Thymus (tissue), 14 donors: ENCODE data around the gene PSMD8. TPM values are rescaled to one million over a fixed set of nuclear protein-coding genes. Genes with fewer than 3 reads are reported as not detected.
A peak's percentile ranks its signal among the peaks of the same experiment; 100 is the strongest.

Source experiments
- DNase-seq, 9 donors: peaks; one replicate each; pipeline ENCODE4 v3.0.0-alpha.2; 2013; ENCODE audit warnings: low spot score in 9 of 9, low read depth in 6 of 9, missing footprints in 1 of 9
- H3K27ac ChIP-seq, 2 donors: one replicate each; pipeline ENCODE4 v1.5.1; 2013; ENCODE audit warnings: control low read depth in 1 of 2, low read depth in 1 of 2, low read length in 1 of 2, mild to moderate bottlenecking in 1 of 2, moderate library complexity in 1 of 2
- H3K27me3 ChIP-seq, 2 donors: one replicate each; pipeline ENCODE4 v1.5.1; 2013; ENCODE audit warnings: low read length in 1 of 2; ENCODE audit not compliant: control insufficient read depth in 2 of 2, insufficient read depth in 1 of 2
- H3K36me3 ChIP-seq, 2 donors: one replicate each; pipeline ENCODE4 v1.5.1; 2013; ENCODE audit warnings: low read length in 1 of 2, mild to moderate bottlenecking in 1 of 2, moderate library complexity in 1 of 2; ENCODE audit not compliant: control insufficient read depth in 2 of 2, insufficient read depth in 2 of 2
- H3K4me1 ChIP-seq, 2 donors: one replicate each; pipeline ENCODE4 v1.5.1; 2013; ENCODE audit warnings: low read length in 2 of 2; ENCODE audit not compliant: control insufficient read depth in 2 of 2, insufficient read depth in 2 of 2
- H3K4me3 ChIP-seq, 2 donors: one replicate each; pipeline ENCODE4 v1.5.1; 2013; ENCODE audit warnings: low read length in 2 of 2, control low read depth in 1 of 2, mild to moderate bottlenecking in 1 of 2
- H3K9me3 ChIP-seq, 2 donors: one replicate each; pipeline ENCODE4 v1.5.1; 2013; ENCODE audit warnings: low read length in 1 of 2, mild to moderate bottlenecking in 1 of 2; ENCODE audit not compliant: control insufficient read depth in 2 of 2, insufficient read depth in 1 of 2
- WGBS: extraction: QIAGEN DNeasy Blood & Tissue Kit; methylation state at CpG from one replicate; pipeline ENCODE4 v1.1.7; 2013; 5-methylcytosine and 5-hydroxymethylcytosine counted together
- long read RNA-seq, 10 donors: transcript quantifications; one replicate each; lab custom pipeline, GENCODE V29; 2026
- polyA plus RNA-seq: library from polyadenylated mRNA; stranded (reverse); fragments of 200-250 nt; gene quantifications from one replicate; pipeline ENCODE4 v1.2.3, GENCODE V29; 2013
- total RNA-seq: library from RNA; stranded (reverse); fragments of 120-200 nt; gene quantifications from one replicate; pipeline ENCODE4 v1.2.4, GENCODE V29; 2013
- donor health status: healthy.

Gene PSMD8
- 169 TPM for total RNA-seq
- 64.5 TPM for polyA plus RNA-seq
- long read RNA-seq, donor 1, transcript PSMD8-201 (7 exons, 1,553 nt): major isoform, 9 of 10 reads
- long read RNA-seq, donor 1, partial matches to known transcripts: 0 of 10 reads
- long read RNA-seq, donor 1, other reads (novel, unspliced or antisense): 0 of 10 reads
- long read RNA-seq, donor 2, transcript PSMD8-208 (6 exons, 771 nt): minor isoform, 7 of 234 reads
- long read RNA-seq, donor 2, transcript PSMD8-201 (7 exons, 1,553 nt): major isoform, 174 of 234 reads
- long read RNA-seq, donor 2, partial matches to known transcripts: 51 of 234 reads
- long read RNA-seq, donor 2, other reads (novel, unspliced or antisense): 0 of 234 reads
- long read RNA-seq, donor 3, transcript PSMD8-201 (7 exons, 1,553 nt): major isoform, 200 of 279 reads
- long read RNA-seq, donor 3, transcript PSMD8-208 (6 exons, 771 nt): minor isoform, 6 of 279 reads
- long read RNA-seq, donor 3, partial matches to known transcripts: 72 of 279 reads
- long read RNA-seq, donor 3, other reads (novel, unspliced or antisense): 0 of 279 reads
- long read RNA-seq, donor 4, transcript PSMD8-208 (6 exons, 771 nt): minor isoform, 5 of 70 reads
- long read RNA-seq, donor 4, transcript PSMD8-201 (7 exons, 1,553 nt): major isoform, 48 of 70 reads
- long read RNA-seq, donor 4, partial matches to known transcripts: 17 of 70 reads
- long read RNA-seq, donor 4, other reads (novel, unspliced or antisense): 0 of 70 reads
- long read RNA-seq, donor 5, transcript PSMD8-208 (6 exons, 771 nt): minor isoform, 16 of 252 reads
- long read RNA-seq, donor 5, transcript PSMD8-201 (7 exons, 1,553 nt): major isoform, 168 of 252 reads
- long read RNA-seq, donor 5, partial matches to known transcripts: 65 of 252 reads
- long read RNA-seq, donor 5, other reads (novel, unspliced or antisense): 0 of 252 reads
- long read RNA-seq, donor 6, transcript PSMD8-201 (7 exons, 1,553 nt): major isoform, 72 of 97 reads
- long read RNA-seq, donor 6, transcript PSMD8-208 (6 exons, 771 nt): minor isoform, 6 of 97 reads
- long read RNA-seq, donor 6, partial matches to known transcripts: 18 of 97 reads
- long read RNA-seq, donor 6, other reads (novel, unspliced or antisense): 0 of 97 reads
- long read RNA-seq, donor 7, transcript PSMD8-201 (7 exons, 1,553 nt): major isoform, 87 of 103 reads
- long read RNA-seq, donor 7, partial matches to known transcripts: 14 of 103 reads
- long read RNA-seq, donor 7, other reads (novel, unspliced or antisense): 0 of 103 reads
- long read RNA-seq, donor 8, transcript PSMD8-208 (6 exons, 771 nt): minor isoform, 5 of 62 reads
- long read RNA-seq, donor 8, transcript PSMD8-201 (7 exons, 1,553 nt): major isoform, 41 of 62 reads
- long read RNA-seq, donor 8, partial matches to known transcripts: 14 of 62 reads
- long read RNA-seq, donor 8, other reads (novel, unspliced or antisense): 0 of 62 reads
- long read RNA-seq, donor 9, transcript PSMD8-201 (7 exons, 1,553 nt): major isoform, 58 of 82 reads
- long read RNA-seq, donor 9, partial matches to known transcripts: 20 of 82 reads
- long read RNA-seq, donor 9, other reads (novel, unspliced or antisense): 0 of 82 reads
- long read RNA-seq, donor 10, transcript PSMD8-201 (7 exons, 1,553 nt): major isoform, 86 of 110 reads
- long read RNA-seq, donor 10, partial matches to known transcripts: 20 of 110 reads
- long read RNA-seq, donor 10, other reads (novel, unspliced or antisense): 0 of 110 reads

DNA sequence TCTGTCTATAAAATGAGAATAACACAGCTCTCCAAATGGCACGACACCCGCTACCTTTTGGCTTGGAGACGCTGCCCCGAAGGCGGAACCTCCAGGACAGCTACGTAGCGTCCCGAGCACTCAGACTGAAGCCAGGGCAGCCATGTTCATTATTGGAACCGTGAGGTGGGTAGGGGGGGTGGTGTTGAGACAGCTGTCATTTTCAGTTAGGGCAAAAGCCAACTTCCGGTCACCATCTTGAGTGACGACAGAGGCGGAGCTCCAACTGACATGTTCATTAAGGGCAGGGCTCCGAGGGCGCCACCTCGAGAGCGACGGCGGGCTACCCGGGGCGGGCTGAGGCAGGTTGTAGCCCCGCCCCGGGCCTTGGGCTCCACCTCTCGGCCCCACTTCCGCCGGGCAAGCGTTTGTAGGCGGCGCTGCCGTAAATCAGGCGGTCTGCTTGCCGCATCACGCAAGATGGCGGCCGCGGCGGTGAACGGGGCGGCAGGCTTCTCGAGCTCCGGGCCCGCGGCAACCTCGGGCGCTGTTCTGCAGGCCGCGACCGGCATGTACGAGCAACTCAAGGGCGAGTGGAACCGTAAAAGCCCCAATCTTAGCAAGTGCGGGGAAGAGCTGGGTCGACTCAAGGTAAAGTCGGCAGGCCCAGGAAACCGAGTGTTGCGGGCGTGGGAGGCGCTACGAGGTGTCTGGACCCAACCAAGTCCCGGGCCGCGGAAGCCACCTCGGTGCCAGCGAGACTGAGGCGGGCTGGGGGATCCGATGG, at the start of gene PSMD8:
Gene PSMD8, plus strand, starts transcription at position 240 of the 766 bp plus-strand sequence. Its CDS starts 31 bp downstream, at position 271.
- Histone ChIP-seq H3K9me3 (no peaks in the 10 kb centered on the region), H3K4me1 (peaks cover 9 to 20% of the 10 kb centered on the region in 2 donors), H3K36me3 (peaks cover 10 to 14% of the 10 kb centered on the region in 2 donors), H3K27ac (peak within 1 kb of the TSS; percentile 88 to 93), H3K4me3 (peak within 1 kb of the TSS; percentile 71 to 90), H3K27me3 (peaks cover 0 to 4% of the 10 kb centered on the region in 2 donors)
- peak; percentile 95 to 100 (median 98) for DNase-seq
- WGBS: under 1% methylated on average over 65 of the region's 65 CpGs

GRCh38 chr19:38326591-38326990, 47.8 kb upstream of the PSMD8 start:
- Histone ChIP-seq H3K4me1 (no peaks in the 10 kb centered on the region), H3K9me3 (peaks cover 0 to under 1% of the 10 kb centered on the region in 2 donors), H3K36me3 (peaks cover 0 to 10% of the 10 kb centered on the region in 2 donors), H3K27me3 (peaks cover 0 to 2% of the 10 kb centered on the region in 2 donors), H3K27ac (no peak overlapping the region), H3K4me3 (no peak overlapping the region)
- 97% methylated on average over 22 of the region's 22 CpGs for WGBS
- no peak for DNase-seq

- H3K36me3 ChIP-seq: peaks cover 0 to 10% of the 10 kb centered on the region in 2 donors
- no peaks in the 10 kb centered on the region for H3K9me3 ChIP-seq
- DNase-seq: no peak
- no peaks in the 10 kb centered on the region for H3K4me1 ChIP-seq
- no peak overlapping the region for H3K4me3 ChIP-seq
- H3K27me3 ChIP-seq: no peaks in the 10 kb centered on the region
- 99% methylated on average over 7 of the region's 7 CpGs for WGBS
- H3K27ac ChIP-seq: no peak overlapping the region
These were observed 44.7 kb upstream of the PSMD8 start for GRCh38 chr19:38329651-38330050.

- H3K4me3 ChIP-seq: no peak overlapping the region
- no peaks in the 10 kb centered on the region for H3K9me3 ChIP-seq
- H3K27ac ChIP-seq: no peak overlapping the region
- no peaks in the 10 kb centered on the region for H3K4me1 ChIP-seq
- H3K36me3 ChIP-seq: peaks cover 0 to 8% of the 10 kb centered on the region in 2 donors
- 97% methylated on average over 1 of the region's 1 CpG for WGBS
- DNase-seq: no peak
- H3K27me3 ChIP-seq: no peaks in the 10 kb centered on the region
These were observed 42.6 kb upstream of the PSMD8 start for GRCh38 chr19:38331728-38332127.

DNA sequence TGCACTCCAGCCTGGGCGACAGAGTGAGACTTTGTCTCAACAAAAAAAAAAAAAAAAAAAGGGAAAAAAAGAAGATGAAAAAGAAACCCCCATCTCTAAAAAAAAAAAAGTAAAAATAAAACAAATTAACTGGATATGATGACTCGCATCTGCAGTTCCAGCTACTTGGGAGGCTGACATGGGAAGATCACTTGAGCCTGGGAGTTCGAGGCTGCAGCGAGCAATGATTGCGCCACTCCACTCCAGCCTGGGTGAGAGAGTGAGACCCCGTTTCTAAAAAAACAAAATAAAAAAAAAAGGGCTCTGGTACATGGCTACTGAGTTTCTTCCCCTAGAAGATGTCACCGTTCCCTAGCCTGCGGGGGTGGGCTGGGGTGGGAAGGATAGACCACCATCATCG, 41.1 kb upstream of the PSMD8 start:
- Histone ChIP-seq H3K4me1 (peaks cover 5 to 6% of the 10 kb centered on the region in 2 donors), H3K36me3 (no peaks in the 10 kb centered on the region), H3K27ac (no peak overlapping the region), H3K9me3 (no peaks in the 10 kb centered on the region), H3K4me3 (no peak overlapping the region), H3K27me3 (no peaks in the 10 kb centered on the region)
- DNase-seq: no peak
- WGBS: 96% methylated on average over 9 of the region's 9 CpGs

DNA sequence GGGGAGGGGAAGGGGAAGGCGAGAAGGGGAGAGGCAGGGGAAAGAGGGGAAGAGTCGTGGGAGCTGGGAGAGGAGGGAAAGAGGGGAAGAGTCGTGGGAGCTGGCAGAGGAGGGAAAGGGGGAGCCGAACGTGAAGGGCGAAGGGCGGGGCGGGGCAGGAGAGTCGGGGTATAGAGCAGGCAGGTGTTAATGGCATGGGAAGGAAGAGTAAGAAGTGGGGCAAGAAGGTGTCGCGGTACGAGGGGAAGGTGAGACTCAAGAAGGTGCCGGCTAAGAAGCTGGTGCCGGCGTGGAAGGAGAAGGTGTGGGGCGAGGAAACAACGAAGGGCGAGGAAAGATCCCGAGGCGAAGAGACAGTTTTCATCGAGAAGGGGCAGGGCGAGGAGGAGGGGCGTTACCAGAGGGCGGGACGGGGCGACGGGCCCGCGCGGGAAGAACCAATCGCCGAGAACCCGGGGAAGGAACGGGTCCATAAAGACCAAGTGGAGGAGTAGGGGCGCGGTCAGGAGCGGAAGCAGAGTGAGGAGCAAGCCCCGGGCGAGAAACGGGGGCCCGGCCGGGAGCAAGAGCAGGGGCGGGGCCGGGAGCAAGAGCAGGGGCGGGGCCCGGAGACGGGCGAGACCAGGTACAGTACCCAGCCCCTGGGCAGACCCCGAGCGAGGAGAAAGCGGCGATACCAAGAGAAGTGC, 38.3 kb upstream of the PSMD8 start:
- DNase-seq: peak; percentile 84 to 96 (median 91)
- Histone ChIP-seq H3K36me3 (peaks cover 0 to 2% of the 10 kb centered on the region in 2 donors), H3K27me3 (no peaks in the 10 kb centered on the region), H3K4me1 (peaks cover 5 to 6% of the 10 kb centered on the region in 2 donors), H3K27ac (peak overlapping the region; percentile 99 to 100), H3K9me3 (no peaks in the 10 kb centered on the region), H3K4me3 (peak overlapping the region; percentile 63 to 77)
- WGBS: under 1% methylated on average over 52 of the region's 52 CpGs

DNA sequence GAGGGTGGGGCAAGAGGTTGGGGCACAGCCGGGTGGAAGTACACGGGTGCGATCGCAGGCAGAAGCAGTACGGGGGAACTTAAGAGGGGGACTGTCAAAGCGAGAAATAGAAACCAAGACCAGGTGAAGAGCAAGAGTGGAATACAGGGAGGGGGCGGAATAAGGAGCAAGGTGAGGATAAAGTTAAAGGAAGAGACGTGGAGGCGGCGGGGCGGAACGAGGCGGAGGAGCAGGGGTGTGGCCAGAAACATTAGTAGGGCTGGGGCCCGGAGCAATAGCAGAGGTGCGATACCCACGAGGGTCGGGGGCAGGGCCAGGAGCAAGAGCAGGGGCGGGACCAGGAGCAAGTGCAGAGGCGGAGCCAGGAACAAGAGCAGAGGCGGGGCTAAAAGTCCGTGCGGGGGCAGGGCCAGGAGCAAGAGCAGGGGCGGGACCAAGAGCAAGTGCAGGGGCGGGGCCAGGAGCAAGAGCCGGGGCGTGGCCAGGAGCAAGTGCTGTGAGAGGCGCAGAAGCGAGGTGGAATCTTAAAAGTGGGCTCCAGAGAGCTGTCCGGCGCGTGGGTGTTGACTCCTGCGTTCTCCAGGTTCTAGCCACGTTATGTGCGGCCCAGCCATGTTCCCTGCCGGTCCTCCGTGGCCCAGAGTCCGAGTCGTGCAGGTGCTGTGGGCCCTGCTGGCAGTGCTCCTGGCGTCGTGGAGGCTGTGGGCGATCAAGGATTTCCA, 37.6 kb upstream of the PSMD8 start:
- WGBS: 8% methylated on average over 41 of the region's 41 CpGs
- H3K4me1 ChIP-seq: peaks cover 5 to 6% of the 10 kb centered on the region in 2 donors
- no peaks in the 10 kb centered on the region for H3K27me3 ChIP-seq
- peak overlapping the region; percentile 99 to 100 for H3K27ac ChIP-seq
- peak; percentile 87 to 97 (median 94) for DNase-seq
- H3K4me3 ChIP-seq: peak overlapping the region; percentile 63 to 77
- peaks cover 0 to 2% of the 10 kb centered on the region in 2 donors for H3K36me3 ChIP-seq
- no peaks in the 10 kb centered on the region for H3K9me3 ChIP-seq
